Gastrocnemius medialis (tissue), 4 donors: Measurements from ENCODE around the gene TK2. TPM values are rescaled to one million over a fixed set of nuclear protein-coding genes. Genes with fewer than 3 reads are reported as not detected.
"Not testable (repeated sequence)": the region's sequence is repeated elsewhere in the genome, so short reads cannot be mapped to it uniquely, and the experiment has no call there.

Experiments used
- ATAC-seq, 2 donors: fragments of 150-250 bp; one replicate each; pipeline ENCODE4 v1.9.1; 2016
- DNase-seq, 2 donors: peaks; one replicate each; pipeline ENCODE4 v3.0.0-alpha.2; 2019
- H3K27ac ChIP-seq, 4 donors: fragments of 200-600 bp; sonication (generic); 1 replicate in 1 of 4; 2 replicates in 3 of 4; pipeline ENCODE4 v1.5.1; 2016 to 2018; ENCODE audit warnings: mild to moderate bottlenecking in 2 of 4, moderate library complexity in 1 of 4
- H3K27me3 ChIP-seq, 3 donors: fragments of 200-600 bp; sonication (generic) in 2 of 3; 1 replicate in 1 of 3; 2 replicates in 2 of 3; pipeline versions ENCODE4 v1.5.1 to v1.6.0; 2016 to 2019; ENCODE audit warnings: mild to moderate bottlenecking in 1 of 3, moderate library complexity in 1 of 3
- H3K36me3 ChIP-seq, 2 donors: fragments of 200-600 bp; sonication (generic) in 1 of 2; one replicate each; pipeline ENCODE4 v1.5.1; 2017 to 2018
- H3K4me1 ChIP-seq, 2 donors: fragments of 200-600 bp; sonication (generic) in 1 of 2; one replicate each; pipeline ENCODE4 v1.5.1; 2016 to 2017; ENCODE audit warnings: mild to moderate bottlenecking in 2 of 2
- H3K4me3 ChIP-seq, 4 donors: fragments of 200-600 bp; sonication (generic) in 3 of 4; 1 replicate in 1 of 4; 2 replicates in 3 of 4; pipeline ENCODE4 v1.5.1; 2016 to 2019; ENCODE audit warnings: mild to moderate bottlenecking in 2 of 4
- H3K9me3 ChIP-seq, 3 donors: fragments of 200-600 bp; sonication (generic) in 2 of 3; 1 replicate in 1 of 3; 2 replicates in 2 of 3; pipeline ENCODE4 v1.5.1; 2016 to 2019
- CTCF ChIP-seq, 5 experiments: fragments of 450-650 bp in 3 of 5; fragments of 200-600 bp in 2 of 5; sonication (generic) in 2 of 5; IDR thresholded peaks in 4 of 5; conservative IDR thresholded peaks in 1 of 5; 1 replicate in 4 of 5; 2 replicates in 1 of 5; pipeline ENCODE4 v1.5.1; 2016 to 2019; ENCODE audit warnings: antibody characterized with exemption in 5 of 5, mild to moderate bottlenecking in 3 of 5, moderate library complexity in 3 of 5
- POLR2A ChIP-seq, 2 donors: fragments of 450-650 bp; IDR thresholded peaks; one replicate each; pipeline ENCODE4 v1.6.1; 2017; ENCODE audit warnings: antibody characterized with exemption in 2 of 2, mild to moderate bottlenecking in 2 of 2, moderate library complexity in 2 of 2
- in situ Hi-C, 4 donors: fragments of 200-750 bp; cut with MboI; loops; one replicate each; pipeline versions ENCODE4 v1.15.0 to v1.8.0; 2017; ENCODE audit warnings: low sequenced_read_pairs in 4 of 4
- intact Hi-C: fragments of 100-400 bp; cut with DNase I; formaldehyde crosslinking; loops from one replicate; pipeline ENCODE4 v1.15.1; 2023; ENCODE audit warnings: low total_unique reads
- total RNA-seq, 4 donors: library from RNA; depleted of rRNA; stranded (reverse); fragments of >200 nt; gene quantifications; one replicate each; pipeline versions ENCODE4 v1.1.0 to v1.2.3, GENCODE V29; 2016

TK2 gene
- 10 to 100 TPM; 10.6 to 22.7 (median 15.5) TPM for total RNA-seq

GRCh38 chr16:66549284-66550131, at the start of gene TK2:
Gene TK2 (minus strand): TSS chr16:66550122. CDS start chr16:66550061, 61 bp downstream.
- in situ Hi-C loops: loop anchor here in 2 of 4 donors (5.0 to 10.0 kb wide), 2 partner anchors 32 to 75 kb away; no protein-coding TSS in a partner anchor
- peak within 1 kb of the TSS; percentile 83 to 96 (median 90) for H3K27ac ChIP-seq

GRCh38 chr16:66598111-66598510, 48.2 kb upstream of the TK2 start:
- Histone ChIP-seq H3K4me3 (no peak overlapping the region), H3K4me1 (no peaks in the 10 kb centered on the region), H3K9me3 (no peaks in the 10 kb centered on the region), H3K27me3 (peaks cover 3 to 8% (median 4%) of the 10 kb centered on the region in 3 donors), H3K27ac (no peak overlapping the region), H3K36me3 (no peaks in the 10 kb centered on the region)
- intact Hi-C loops (no loop called here), in situ Hi-C loops (loop anchor here in 2 of 4 donors (10.0 kb wide), 2 partner anchors 183 to 193 kb away; no protein-coding TSS in a partner anchor)
- DNase-seq (no peak), ATAC-seq (no peak)
- TF ChIP-seq CTCF (IDR thresholded peaks at IDR 0.05 in 4 of 5, conservative IDR thresholded peaks at IDR 0.05 in 1 of 5) (no peak), POLR2A (IDR thresholded peaks at IDR 0.05) (no peak)

More at GRCh38 chr16:66549284-66550131, at the start of gene TK2:
- Histone ChIP-seq H3K9me3 (no peaks in the 10 kb centered on the region), H3K4me1 (peaks cover 32 to 33% of the 10 kb centered on the region in 2 donors), H3K27me3 (no peaks in the 10 kb centered on the region), H3K36me3 (peaks cover 0 to 5% of the 10 kb centered on the region in 2 donors), H3K4me3 (peak within 1 kb of the TSS; percentile 77 to 97 (median 88))
- intact Hi-C loops: loop anchor here (2.0 kb wide), 1 partner anchor 33 kb away; no protein-coding TSS in a partner anchor
- TF ChIP-seq CTCF (IDR thresholded peaks at IDR 0.05 in 4 of 5, conservative IDR thresholded peaks at IDR 0.05 in 1 of 5) (peak in 2 of 5 experiments; percentile 42 to 53), POLR2A (IDR thresholded peaks at IDR 0.05) (peak; percentile 35 to 51)
- DNase-seq (peak in 1 of 2 donors; percentile 24), ATAC-seq (peak; percentile 66 to 73)

- ATAC-seq (no peak), DNase-seq (no peak)
- Histone ChIP-seq H3K27ac (no peak overlapping the region), H3K4me1 (no peaks in the 10 kb centered on the region), H3K9me3 (no peaks in the 10 kb centered on the region), H3K36me3 (no peaks in the 10 kb centered on the region), H3K27me3 (no peaks in the 10 kb centered on the region), H3K4me3 (no peak overlapping the region)
- intact Hi-C loops (no loop called here), in situ Hi-C loops (loop anchor here in 2 of 4 donors (10.0 kb wide), 2 partner anchors 182 to 192 kb away; no protein-coding TSS in a partner anchor)
- TF ChIP-seq CTCF (IDR thresholded peaks at IDR 0.05 in 4 of 5, conservative IDR thresholded peaks at IDR 0.05 in 1 of 5): no peak
- TF ChIP-seq POLR2A (IDR thresholded peaks at IDR 0.05): no peak
These were observed 47.3 kb upstream of the TK2 start for GRCh38 chr16:66596986-66597848.

- in situ Hi-C loops: loop anchor here in 2 of 4 donors (10.0 kb wide), 2 partner anchors 182 to 192 kb away; no protein-coding TSS in a partner anchor
- intact Hi-C loops, DNase-seq, H3K4me3 ChIP-seq, ATAC-seq, H3K27me3 ChIP-seq, H3K4me1 ChIP-seq, H3K9me3 ChIP-seq, H3K36me3 ChIP-seq, H3K27ac ChIP-seq: not testable (repeated sequence)
These were observed 46.6 kb upstream of the TK2 start for GRCh38 chr16:66596559-66596958.
